NK-92 (cell line): Measurements from ENCODE around the gene GABBR2.
"Not testable (repeated sequence)": the region's sequence is repeated elsewhere in the genome, so short reads cannot be mapped to it uniquely, and the experiment has no call there.

ENCODE experiments used
- DNase-seq: peaks from one replicate; lab custom pipeline; 2025; ENCODE audit not compliant: unreplicated experiment; lab: John Stamatoyannopoulos, UW

GABBR2 gene

GRCh38 chr9:98517761-98518160 is 191.0 kb downstream of the GABBR2 start:
- DNase-seq: no peak

DNA sequence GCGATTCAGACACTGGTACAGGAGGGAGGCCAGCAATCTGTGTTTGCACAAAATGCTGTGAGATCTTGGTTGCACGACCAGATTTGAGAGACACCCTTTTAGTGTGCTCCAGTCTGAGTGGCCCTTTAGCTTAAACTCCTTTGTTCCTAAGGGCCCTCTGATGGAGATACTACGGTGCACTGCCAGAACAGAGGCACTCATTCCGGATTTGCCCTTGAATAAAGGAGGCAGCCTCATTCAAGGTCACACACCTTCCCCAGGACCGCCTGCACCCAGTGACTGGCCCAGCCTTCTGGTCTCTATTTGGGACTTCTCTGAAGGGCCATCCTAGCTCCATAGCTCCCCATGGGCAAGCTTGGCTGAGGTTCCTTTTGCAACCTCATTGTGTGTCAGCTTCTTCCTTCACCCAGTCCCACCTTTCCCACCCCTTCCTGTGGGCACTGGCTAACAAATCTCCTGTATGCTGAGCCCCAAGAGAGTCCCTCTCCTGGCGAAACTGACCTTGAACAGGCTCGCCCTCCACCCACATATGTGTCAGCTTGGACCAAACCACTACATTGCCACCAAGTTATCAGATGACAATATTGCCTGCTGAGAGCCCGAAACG is 191.7 kb downstream of the GABBR2 start:
- no peak for DNase-seq

DNA sequence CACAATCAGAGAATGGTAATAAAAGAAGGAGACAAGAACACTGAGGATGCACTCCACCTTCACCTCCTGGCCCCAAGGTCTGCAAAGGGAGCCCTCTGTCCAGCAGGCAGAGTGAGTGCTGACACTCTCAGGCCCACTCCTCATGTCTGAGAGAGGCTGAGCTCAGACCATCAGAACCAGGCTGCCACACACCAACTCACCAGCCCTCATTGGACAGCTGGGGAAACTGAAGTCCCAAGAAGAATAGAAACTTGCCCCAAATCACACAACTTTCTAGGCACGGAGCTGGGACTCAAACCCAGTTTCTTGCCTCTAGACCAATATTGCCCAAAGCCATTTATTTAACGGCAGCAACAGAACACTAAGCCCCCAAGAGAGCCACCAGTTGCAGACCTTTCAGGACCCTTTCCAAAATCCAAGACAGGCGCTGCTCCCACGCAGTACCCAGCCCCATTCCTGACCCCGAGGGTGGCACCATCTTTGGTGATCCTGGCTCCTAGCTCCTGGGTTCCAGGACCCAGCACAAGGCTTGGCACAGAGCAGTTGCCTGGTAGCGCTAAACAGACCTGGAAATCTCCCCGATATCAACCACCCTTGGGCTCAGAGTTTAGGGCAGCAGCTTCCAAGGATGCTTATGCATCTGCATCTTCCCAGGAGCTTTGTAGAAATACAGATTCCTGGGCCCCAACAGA is 192.4 kb downstream of the GABBR2 start:
- DNase-seq: no peak

GRCh38 chr9:98515506-98516204 is 193.1 kb downstream of the GABBR2 start:
- DNase-seq: no peak

DNA sequence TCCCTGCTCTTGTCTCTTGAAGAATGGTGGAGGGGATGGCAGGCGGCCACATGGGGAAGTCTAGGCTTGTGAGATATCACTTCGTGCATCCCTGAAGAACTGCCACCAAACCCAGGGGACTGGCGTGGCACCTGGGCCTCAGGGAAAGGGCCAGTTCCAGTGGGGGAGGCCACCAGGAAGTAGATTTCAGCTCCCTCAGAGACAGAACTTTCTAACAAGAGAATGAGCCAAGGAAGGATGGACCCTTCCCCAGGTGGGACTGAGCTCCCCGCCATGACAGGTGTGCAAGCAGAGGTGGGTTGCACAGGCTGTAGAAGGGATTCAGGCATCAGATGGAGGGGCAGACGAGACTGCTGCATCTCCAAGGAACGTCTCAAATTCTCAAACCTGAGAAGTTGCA is 193.9 kb downstream of the GABBR2 start:
- DNase-seq: no peak

DNA sequence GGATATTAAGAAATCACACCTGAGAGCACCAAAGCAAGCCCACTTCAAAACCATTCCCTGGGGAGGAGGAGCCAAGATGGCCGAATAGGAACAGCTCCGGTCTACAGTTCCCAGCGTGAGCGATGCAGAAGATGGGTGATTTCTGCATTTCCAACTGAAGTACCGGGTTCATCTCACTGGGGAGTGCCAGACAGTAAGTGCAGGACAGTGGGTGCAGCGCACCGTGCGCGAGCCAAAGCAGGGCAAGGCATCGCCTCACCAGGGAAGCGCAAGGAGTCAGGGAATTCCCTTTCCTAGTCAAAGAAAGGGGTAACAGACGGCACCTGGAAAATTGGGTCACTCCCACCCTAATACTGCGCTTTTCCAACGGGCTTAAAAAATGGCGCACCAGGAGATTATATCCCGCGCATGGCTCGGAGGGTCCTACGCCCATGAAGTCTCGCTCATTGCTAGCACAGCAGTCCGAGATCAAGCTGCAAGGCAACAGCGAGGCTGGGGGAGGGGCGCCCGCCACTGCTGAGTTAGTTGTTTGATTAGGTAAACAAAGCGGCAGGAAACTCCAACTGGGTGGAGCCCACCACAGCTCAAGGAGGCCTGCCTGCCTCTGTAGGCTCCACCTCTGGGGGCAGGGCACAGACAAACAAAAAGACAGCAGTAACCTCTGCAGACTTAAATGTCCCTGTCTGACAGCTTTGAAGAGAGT is 200.4 kb downstream of the GABBR2 start:
- not testable (repeated sequence) for DNase-seq

DNA sequence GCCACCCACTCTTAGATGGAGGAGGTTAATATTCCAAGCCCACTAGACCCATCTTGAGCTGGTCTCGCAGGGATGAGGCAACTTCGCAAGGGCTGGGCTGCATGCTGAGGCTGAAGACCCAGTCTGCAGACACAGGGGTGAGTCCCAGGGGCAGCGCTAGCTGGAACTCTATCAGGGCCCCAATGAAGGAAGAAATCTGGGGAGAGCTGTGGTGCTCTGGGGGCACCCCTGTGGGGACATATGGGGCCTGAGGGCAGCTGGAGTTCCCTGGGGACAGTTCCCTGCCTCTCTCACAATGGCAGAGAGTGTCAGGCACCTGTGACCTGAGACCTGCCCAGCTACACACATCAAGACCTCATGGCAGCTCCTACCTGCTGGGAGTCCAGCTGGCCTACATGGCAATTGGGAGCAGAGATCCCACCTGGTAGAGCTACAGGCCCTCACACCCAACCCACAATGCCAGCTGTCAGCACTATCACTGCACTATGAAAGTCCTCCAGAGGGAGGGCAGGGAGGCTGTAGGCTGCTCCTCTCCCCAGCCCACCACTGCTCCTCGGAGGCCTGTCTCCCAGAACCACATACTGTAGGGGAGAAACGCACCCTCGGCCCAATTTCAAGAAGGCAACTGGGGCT is 202.2 kb downstream of the GABBR2 start:
- no peak for DNase-seq

DNA sequence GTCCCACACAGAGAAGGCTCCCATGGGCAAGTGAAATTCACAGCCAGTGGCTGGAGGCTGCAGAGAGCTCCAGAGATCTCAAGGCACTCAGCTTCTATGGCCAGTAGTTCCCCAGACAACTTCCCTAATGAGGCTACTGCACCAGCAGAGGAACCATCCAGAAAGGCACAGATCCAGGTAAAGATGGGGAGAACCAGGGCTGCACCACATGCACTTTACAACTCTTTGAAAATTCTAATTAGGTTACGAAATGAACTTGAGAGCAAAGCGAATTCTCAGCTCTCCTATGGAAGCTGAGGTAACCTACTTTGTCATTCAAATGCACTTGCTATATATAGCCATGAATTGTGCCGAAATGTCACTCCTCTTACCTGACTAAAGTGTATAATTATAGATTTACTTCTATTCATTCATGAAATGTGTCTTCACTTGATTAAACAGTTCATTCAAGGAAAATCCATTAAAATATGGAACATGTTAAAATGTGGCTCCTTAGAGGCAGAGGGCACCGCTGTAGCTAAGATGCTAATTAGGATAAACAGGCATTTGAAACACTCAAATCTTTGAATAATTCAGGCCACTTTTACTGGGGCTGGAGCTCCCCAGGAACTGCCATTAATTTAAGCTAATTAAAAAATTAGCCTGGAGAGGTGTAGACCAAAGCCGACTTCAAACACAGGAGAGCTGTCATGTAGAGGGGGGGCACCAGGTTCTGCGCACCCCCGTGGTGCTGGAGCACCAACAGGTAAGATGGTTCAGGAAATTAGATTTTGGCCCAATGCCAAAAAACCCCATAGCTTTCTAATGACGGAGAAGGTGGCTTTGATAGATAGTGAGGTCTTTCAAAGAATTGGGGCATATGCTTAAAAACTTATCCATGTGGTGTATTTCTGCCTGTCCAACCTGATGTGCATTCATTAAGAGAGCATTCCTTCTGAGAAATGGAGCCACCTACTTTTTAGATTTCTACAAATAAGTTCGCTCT is 204.1 kb downstream of the GABBR2 start:
- DNase-seq: no peak

DNA sequence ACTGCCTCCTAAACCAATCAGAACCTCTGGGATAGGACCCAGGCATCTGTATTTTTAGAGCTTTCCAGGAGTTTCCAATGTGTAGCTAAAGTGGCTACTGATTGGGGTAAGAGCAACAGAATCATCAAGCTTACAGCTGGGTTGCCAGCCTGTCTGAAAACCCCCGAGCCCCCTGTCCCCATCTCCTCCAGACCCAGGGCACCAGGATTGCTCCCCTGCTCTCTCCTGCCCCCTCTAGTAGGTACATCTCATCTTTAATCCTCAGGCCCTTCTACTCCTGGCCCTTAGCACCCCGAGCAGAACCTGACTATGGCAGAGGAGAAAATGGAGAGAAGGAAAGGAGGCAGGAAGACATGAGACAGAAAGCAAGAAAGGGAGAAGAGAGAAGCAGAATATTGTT is 204.9 kb downstream of the GABBR2 start:
- no peak for DNase-seq

GRCh38 chr9:98502976-98503325 is 205.8 kb downstream of the GABBR2 start:
- no peak for DNase-seq

GRCh38 chr9:98502311-98502975 is 206.3 kb downstream of the GABBR2 start:
- DNase-seq: no peak

DNA sequence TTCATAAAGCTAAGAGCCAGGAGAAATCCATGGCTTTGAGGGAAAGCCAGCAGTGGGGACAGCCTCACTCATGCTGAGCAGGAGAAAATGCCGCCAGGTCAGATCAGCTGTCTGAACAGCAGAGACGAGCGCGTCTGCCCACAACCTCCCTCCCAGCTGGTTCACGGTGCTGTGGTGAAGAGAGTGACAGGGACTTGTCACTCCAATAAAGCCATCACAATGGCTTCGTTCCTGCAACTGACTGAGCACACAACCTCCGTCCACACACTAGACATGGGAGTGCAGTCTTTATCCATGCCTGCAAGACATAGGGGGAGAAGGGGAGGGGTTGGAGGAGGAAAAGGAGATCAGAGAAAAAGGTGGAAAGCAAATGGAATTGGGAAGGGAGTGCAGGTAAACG is 206.9 kb downstream of the GABBR2 start:
- DNase-seq: no peak

DNA sequence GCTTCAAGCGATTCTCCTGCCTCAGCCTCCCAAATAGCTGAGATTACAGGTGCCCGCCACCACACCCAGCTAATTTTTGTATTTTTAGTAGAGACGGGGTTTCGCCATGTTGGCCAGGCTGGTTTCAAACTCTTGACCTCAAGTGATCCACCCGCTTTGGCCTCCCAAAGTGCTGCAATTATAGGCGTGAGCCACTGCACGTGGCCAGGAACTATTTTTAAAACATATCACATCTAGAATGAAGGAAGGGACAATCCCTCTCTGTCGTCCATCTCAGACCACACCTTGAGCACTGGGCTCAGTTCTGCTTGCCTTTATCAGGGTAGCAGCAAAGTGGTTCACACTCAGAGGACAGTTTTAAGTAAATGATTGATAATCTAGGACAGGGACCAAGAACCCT is 207.5 kb downstream of the GABBR2 start:
- DNase-seq: not testable (repeated sequence)

DNA sequence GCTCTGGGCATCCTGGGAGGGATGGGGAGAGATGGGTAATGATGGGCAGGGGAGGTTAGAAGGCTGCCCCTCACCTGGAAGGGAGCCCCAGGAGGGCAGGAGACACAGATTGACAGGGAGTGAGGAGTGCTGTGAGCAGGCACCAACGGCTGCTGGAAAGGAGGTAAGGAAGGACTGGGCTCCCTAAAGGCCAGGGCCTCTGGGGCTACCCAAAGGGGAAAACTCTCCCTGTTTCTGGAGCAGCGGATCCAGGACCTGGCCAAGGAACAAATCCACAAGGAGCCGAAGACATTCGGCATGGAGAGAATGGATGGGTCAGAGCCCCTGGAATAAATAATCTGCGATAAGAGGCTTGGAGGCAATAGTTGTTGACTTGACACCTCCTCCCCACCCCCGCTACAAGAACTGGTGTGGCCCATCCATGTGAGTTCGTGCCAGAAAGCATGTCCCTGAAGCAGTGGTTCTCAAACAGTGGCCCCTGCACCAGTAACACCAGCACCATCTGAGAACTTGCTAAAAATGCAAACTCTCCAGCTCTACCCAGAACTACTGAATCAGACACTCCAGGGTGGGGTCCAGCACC is 208.3 kb downstream of the GABBR2 start:
- no peak for DNase-seq

- DNase-seq: no peak
Observed at GRCh38 chr9:98495530-98495929, 213.2 kb downstream of the GABBR2 start.

DNA sequence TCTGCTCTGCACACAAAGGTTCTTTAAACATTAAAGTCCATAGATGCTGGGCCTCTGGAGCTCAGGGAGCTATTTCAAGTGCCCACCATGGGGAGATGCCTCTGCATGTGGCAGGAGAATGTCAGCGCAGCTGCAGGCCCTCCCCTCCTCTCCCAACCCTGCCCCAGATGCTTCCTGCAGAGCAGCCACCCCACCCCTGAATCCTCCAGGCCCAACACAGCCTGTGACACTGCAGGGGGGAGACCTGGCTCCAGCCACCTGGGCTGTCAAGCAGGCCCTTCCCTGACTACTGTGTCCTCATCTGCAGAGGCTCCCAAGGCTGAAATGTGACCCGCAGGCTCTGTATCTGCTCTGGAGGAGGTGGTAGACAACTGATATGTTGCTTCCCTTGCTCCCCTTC is 213.9 kb downstream of the GABBR2 start:
- DNase-seq: no peak

- DNase-seq: no peak
Observed at GRCh38 chr9:98491828-98492227, 216.9 kb downstream of the GABBR2 start.

GRCh38 chr9:98491231-98491651 is 217.5 kb downstream of the GABBR2 start:
- DNase-seq: no peak

- no peak for DNase-seq
Observed at GRCh38 chr9:98488571-98489312, 220.0 kb downstream of the GABBR2 start.
